GM21529 (cell line): ENCODE results near the gene MRAS.

Source experiments
- ATAC-seq: cut with Tn5 transposase; IDR thresholded peaks from one replicate; pipeline ENCODE4 v1.9.1; 2021; ENCODE audit not compliant: unreplicated experiment

Gene MRAS

GRCh38 chr3:138384976-138385375, 36.6 kb downstream of the MRAS start:
- ATAC-seq, result no peak

- no peak for ATAC-seq
These were observed 40.8 kb downstream of the MRAS start for GRCh38 chr3:138389144-138389601.

- no peak for ATAC-seq
These were observed 41.6 kb downstream of the MRAS start for GRCh38 chr3:138389841-138390581.

- no peak for ATAC-seq
These were observed 42.2 kb downstream of the MRAS start for GRCh38 chr3:138390582-138390932.

GRCh38 chr3:138394156-138394555, 45.8 kb downstream of the MRAS start:
- no peak for ATAC-seq

GRCh38 chr3:138394686-138395085, 46.3 kb downstream of the MRAS start:
- no peak for ATAC-seq

GRCh38 chr3:138395865-138396751, 47.7 kb downstream of the MRAS start:
- ATAC-seq, result no peak

GRCh38 chr3:138396752-138397410, 48.5 kb downstream of the MRAS start:
- ATAC-seq, result no peak

- ATAC-seq, result no peak
These were observed 49.6 kb downstream of the MRAS start for GRCh38 chr3:138397983-138398382.

GRCh38 chr3:138398791-138399575, 50.6 kb downstream of the MRAS start:
- ATAC-seq, result no peak

- ATAC-seq, result no peak
These were observed 51.4 kb downstream of the MRAS start for GRCh38 chr3:138399766-138400165.

- no peak for ATAC-seq
These were observed 52.3 kb downstream of the MRAS start for GRCh38 chr3:138400651-138401070.

- no peak for ATAC-seq
These were observed 53.5 kb downstream of the MRAS start for GRCh38 chr3:138401834-138402233.

GRCh38 chr3:138404121-138404520, 55.7 kb downstream of the MRAS start:
- ATAC-seq, result no peak

- ATAC-seq, result no peak
These were observed 56.6 kb downstream of the MRAS start for GRCh38 chr3:138405001-138405400.

GRCh38 chr3:138405486-138405885, 57.1 kb downstream of the MRAS start:
- no peak for ATAC-seq

- no peak for ATAC-seq
These were observed 58.2 kb downstream of the MRAS start for GRCh38 chr3:138406606-138407005.

GRCh38 chr3:138407236-138407907, 59.0 kb downstream of the MRAS start:
- no peak for ATAC-seq

- ATAC-seq, result no peak
These were observed 60.6 kb downstream of the MRAS start for GRCh38 chr3:138408751-138409570.
